GM23338 (cell line): Measurements from ENCODE around the gene UBAP2. TPM values are rescaled to one million over a fixed set of nuclear protein-coding genes. Genes with fewer than 3 reads are reported as not detected.

Experiments used
- ATAC-seq: fragments of 200-7000 bp; cut with Tn5 transposase; 3 replicates; pipeline ENCODE4 v1.9.1; 2020
- DNase-seq: peaks from one replicate; pipeline ENCODE4 v3.0.0-alpha.2; 2015; ENCODE audit warnings: low spot score
- H2AFZ ChIP-seq: fragments of 200-600 bp; sonication (generic); 2 replicates; pipeline ENCODE4 v1.8.0; 2016; ENCODE audit warnings: antibody characterized with exemption, mild to moderate bottlenecking, moderate library complexity
- H3F3A ChIP-seq: fragments of 200-600 bp; sonication (generic); replicated peaks from 2 replicates; pipeline ENCODE4 v1.8.0; 2017; ENCODE audit warnings: antibody characterized with exemption, mixed run types, low read depth
- H3K27ac ChIP-seq: fragments of 200-600 bp; sonication (generic); 2 replicates; pipeline ENCODE4 v1.6.1; 2016; ENCODE audit warnings: low read depth
- H3K27me3 ChIP-seq: fragments of 200-600 bp; sonication (generic); 2 replicates; pipeline ENCODE4 v1.8.0; 2016; ENCODE audit warnings: mild to moderate bottlenecking, mixed run types, moderate library complexity; ENCODE audit not compliant: insufficient read depth
- H3K36me3 ChIP-seq: fragments of 200-600 bp; sonication (generic); 2 replicates; pipeline ENCODE4 v1.8.0; 2016; ENCODE audit warnings: mild to moderate bottlenecking; ENCODE audit not compliant: insufficient read depth
- H3K4me1 ChIP-seq: fragments of 200-600 bp; sonication (generic); 2 replicates; pipeline ENCODE4 v1.8.0; 2016; ENCODE audit warnings: mild to moderate bottlenecking, moderate library complexity; ENCODE audit not compliant: insufficient read depth
- H3K4me2 ChIP-seq: fragments of 200-600 bp; sonication (generic); 2 replicates; pipeline ENCODE4 v1.7.1; 2017; ENCODE audit warnings: mixed run types
- H3K4me3 ChIP-seq: fragments of 200-600 bp; sonication (generic); 2 replicates; pipeline ENCODE4 v1.6.1; 2016; ENCODE audit warnings: mixed run types
- H3K79me2 ChIP-seq: fragments of 200-600 bp; sonication (generic); replicated peaks from 2 replicates; pipeline ENCODE4 v1.8.0; 2017; ENCODE audit warnings: mild to moderate bottlenecking; ENCODE audit not compliant: insufficient read depth
- H3K9me2 ChIP-seq: fragments of 200-600 bp; sonication (generic); 2 replicates; pipeline ENCODE4 v1.8.0; 2017; ENCODE audit not compliant: insufficient read depth
- H4K20me1 ChIP-seq: fragments of 200-600 bp; sonication (generic); replicated peaks from 2 replicates; pipeline ENCODE4 v1.8.0; 2017; ENCODE audit warnings: mild to moderate bottlenecking; ENCODE audit not compliant: insufficient read depth
- H3K27ac Mint-ChIP-seq: 2 replicates; pipeline ENCODE4 v1.8.0; 2020; ENCODE audit warnings: inconsistent platforms, mild to moderate bottlenecking, moderate library complexity, mixed read lengths
- H3K27me3 Mint-ChIP-seq: 3 replicates; pipeline ENCODE4 v1.8.0; 2022; ENCODE audit warnings: low read depth, mild to moderate bottlenecking, moderate library complexity, mixed read lengths, inconsistent platforms; ENCODE audit not compliant: insufficient read depth, poor library complexity
- H3K36me3 Mint-ChIP-seq: 3 replicates; pipeline ENCODE4 v1.8.0; 2021; ENCODE audit warnings: low read depth, mild to moderate bottlenecking, inconsistent platforms, moderate library complexity, mixed read lengths
- H3K4me1 Mint-ChIP-seq: 3 replicates; pipeline ENCODE4 v1.8.0; 2020; ENCODE audit warnings: mild to moderate bottlenecking, inconsistent platforms, mixed read lengths
- H3K4me3 Mint-ChIP-seq: 3 replicates; pipeline ENCODE4 v1.8.0; 2021; ENCODE audit warnings: moderate library complexity, mild to moderate bottlenecking, inconsistent platforms, mixed read lengths
- H3K9me3 Mint-ChIP-seq: 3 replicates; pipeline ENCODE4 v1.8.0; 2020; ENCODE audit warnings: moderate library complexity, mild to moderate bottlenecking, inconsistent platforms, mixed read lengths
- CREB1 ChIP-seq: fragments of 250-450 bp; sonication (Bioruptor Pico); IDR thresholded peaks from 2 replicates; pipeline ENCODE4 v1.5.0; 2020; ENCODE audit warnings: low read depth, mild to moderate bottlenecking, moderate library complexity
- EZH2 ChIP-seq: fragments of 200-600 bp; sonication (generic); IDR thresholded peaks from one replicate; pipeline ENCODE4 v1.8.0; 2017; ENCODE audit warnings: antibody characterized with exemption, mild to moderate bottlenecking, low read depth; ENCODE audit not compliant: unreplicated experiment
- EZH2phosphoT487 ChIP-seq: fragments of 200-600 bp; sonication (generic); IDR thresholded peaks from one replicate; pipeline ENCODE4 v1.8.1; 2018; ENCODE audit warnings: antibody characterized with exemption; ENCODE audit not compliant: unreplicated experiment
- JUNB ChIP-seq: IDR thresholded peaks from one replicate; pipeline ENCODE4 v1.6.1; 2016; ENCODE audit warnings: antibody characterized with exemption; ENCODE audit not compliant: unreplicated experiment
- NANOG ChIP-seq: IDR thresholded peaks from 2 replicates; pipeline ENCODE4 v1.6.1; 2016; ENCODE audit warnings: antibody characterized with exemption, borderline replicate concordance
- POLR2AphosphoS5 ChIP-seq: IDR thresholded peaks from 2 replicates; pipeline ENCODE4 v1.6.1; 2016; ENCODE audit warnings: antibody characterized with exemption, low read depth
- STAT1 ChIP-seq: IDR thresholded peaks from one replicate; pipeline ENCODE4 v1.6.1; 2016; ENCODE audit warnings: antibody characterized with exemption; ENCODE audit not compliant: unreplicated experiment
- ZNF114 ChIP-seq: fragments of 250-450 bp; sonication (Bioruptor Pico); IDR thresholded peaks from 2 replicates; pipeline ENCODE4 v1.5.0; 2020; ENCODE audit warnings: mild to moderate bottlenecking, moderate library complexity
- ZNF331 ChIP-seq: fragments of 250-450 bp; sonication (Bioruptor Pico); IDR thresholded peaks from 2 replicates; pipeline ENCODE4 v1.5.0; 2020; ENCODE audit warnings: low read depth, mild to moderate bottlenecking, moderate library complexity
- polyA plus RNA-seq: library from polyadenylated mRNA; unstranded; fragments of >200 nt; fragmentation: Nextera tagmentation; extraction: Ambion mirVana; gene quantifications from 2 replicates; pipeline ENCODE4 v1.2.1, GENCODE V29; 2016
- total RNA-seq: library from RNA; depleted of rRNA; stranded (reverse); fragments of >200 nt; shearing (Covaris generic); gene quantifications from 2 replicates; pipeline ENCODE4 v1.2.3, GENCODE V29; 2014
- TF ChIP-seq, protein P1 (sequence below): IDR thresholded peaks from one replicate; pipeline ENCODE4 v1.6.1; 2018; ENCODE audit warnings: antibody characterized with exemption; ENCODE audit not compliant: unreplicated experiment
- TF ChIP-seq, protein P2 (sequence below), 2 experiments: fragments of 200-600 bp in 1 of 2; sonication (generic) in 1 of 2; conservative IDR thresholded peaks; 2 replicates each; pipeline versions ENCODE4 v1.5.1 to v1.6.1; 2016 to 2017; ENCODE audit warnings: antibody characterized with exemption in 2 of 2, low read depth in 2 of 2, mild to moderate bottlenecking in 2 of 2, moderate library complexity in 1 of 2
- TF ChIP-seq, protein P3 (sequence below): fragments of 250-450 bp; sonication (Bioruptor Pico); IDR thresholded peaks from 2 replicates; pipeline ENCODE4 v1.5.0; 2020; ENCODE audit warnings: mild to moderate bottlenecking, moderate library complexity
- TF ChIP-seq, protein P4 (sequence below): IDR thresholded peaks from 2 replicates; pipeline ENCODE4 v1.6.1; 2016; ENCODE audit warnings: antibody characterized with exemption

Gene UBAP2
- total and polyA plus RNA-seq, 2 experiments from 2014 or later, result 47.4 to 56.4 TPM

GRCh38 chr9:34084562-34084961 is 35.9 kb upstream of the UBAP2 start:
- Histone ChIP-seq H3K79me2 (no peaks in the 10 kb centered on the region), H3F3A (0 out of 2 replicates have a peak, but pooled peaks cover 5% of the 10 kb centered on the region), H3K9me2 (no peaks in the 10 kb centered on the region), H3K4me3 (no peak overlapping the region), H2AFZ (no peak overlapping the region), H3K4me1 (no peaks in the 10 kb centered on the region), H3K4me2 (no peak overlapping the region), H3K27ac (0 out of 2 replicates have a peak overlapping the region, but pooled peaks have one; percentile 63), H3K27me3 (no peaks in the 10 kb centered on the region), H3K36me3 (peaks cover 24% of the 10 kb centered on the region), H4K20me1 (no peaks in the 10 kb centered on the region; the same call in 1 of the 2 replicates)
- H3K9me3 Mint-ChIP-seq, result no peaks in the 10 kb centered on the region
- H3K27ac Mint-ChIP-seq, result no peak overlapping the region
- DNase-seq (no peak), ATAC-seq (no peak)
- peaks cover 4% of the 10 kb centered on the region for H3K27me3 Mint-ChIP-seq
- no peak overlapping the region for H3K4me3 Mint-ChIP-seq
- no peaks in the 10 kb centered on the region for H3K4me1 Mint-ChIP-seq
- H3K36me3 Mint-ChIP-seq, result peaks cover 25% of the 10 kb centered on the region
- no peak for TF ChIP-seq EZH2phosphoT487
- TF ChIP-seq, protein P1, sequence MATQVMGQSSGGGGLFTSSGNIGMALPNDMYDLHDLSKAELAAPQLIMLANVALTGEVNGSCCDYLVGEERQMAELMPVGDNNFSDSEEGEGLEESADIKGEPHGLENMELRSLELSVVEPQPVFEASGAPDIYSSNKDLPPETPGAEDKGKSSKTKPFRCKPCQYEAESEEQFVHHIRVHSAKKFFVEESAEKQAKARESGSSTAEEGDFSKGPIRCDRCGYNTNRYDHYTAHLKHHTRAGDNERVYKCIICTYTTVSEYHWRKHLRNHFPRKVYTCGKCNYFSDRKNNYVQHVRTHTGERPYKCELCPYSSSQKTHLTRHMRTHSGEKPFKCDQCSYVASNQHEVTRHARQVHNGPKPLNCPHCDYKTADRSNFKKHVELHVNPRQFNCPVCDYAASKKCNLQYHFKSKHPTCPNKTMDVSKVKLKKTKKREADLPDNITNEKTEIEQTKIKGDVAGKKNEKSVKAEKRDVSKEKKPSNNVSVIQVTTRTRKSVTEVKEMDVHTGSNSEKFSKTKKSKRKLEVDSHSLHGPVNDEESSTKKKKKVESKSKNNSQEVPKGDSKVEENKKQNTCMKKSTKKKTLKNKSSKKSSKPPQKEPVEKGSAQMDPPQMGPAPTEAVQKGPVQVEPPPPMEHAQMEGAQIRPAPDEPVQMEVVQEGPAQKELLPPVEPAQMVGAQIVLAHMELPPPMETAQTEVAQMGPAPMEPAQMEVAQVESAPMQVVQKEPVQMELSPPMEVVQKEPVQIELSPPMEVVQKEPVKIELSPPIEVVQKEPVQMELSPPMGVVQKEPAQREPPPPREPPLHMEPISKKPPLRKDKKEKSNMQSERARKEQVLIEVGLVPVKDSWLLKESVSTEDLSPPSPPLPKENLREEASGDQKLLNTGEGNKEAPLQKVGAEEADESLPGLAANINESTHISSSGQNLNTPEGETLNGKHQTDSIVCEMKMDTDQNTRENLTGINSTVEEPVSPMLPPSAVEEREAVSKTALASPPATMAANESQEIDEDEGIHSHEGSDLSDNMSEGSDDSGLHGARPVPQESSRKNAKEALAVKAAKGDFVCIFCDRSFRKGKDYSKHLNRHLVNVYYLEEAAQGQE, result no peak
- TF ChIP-seq, protein P2, sequence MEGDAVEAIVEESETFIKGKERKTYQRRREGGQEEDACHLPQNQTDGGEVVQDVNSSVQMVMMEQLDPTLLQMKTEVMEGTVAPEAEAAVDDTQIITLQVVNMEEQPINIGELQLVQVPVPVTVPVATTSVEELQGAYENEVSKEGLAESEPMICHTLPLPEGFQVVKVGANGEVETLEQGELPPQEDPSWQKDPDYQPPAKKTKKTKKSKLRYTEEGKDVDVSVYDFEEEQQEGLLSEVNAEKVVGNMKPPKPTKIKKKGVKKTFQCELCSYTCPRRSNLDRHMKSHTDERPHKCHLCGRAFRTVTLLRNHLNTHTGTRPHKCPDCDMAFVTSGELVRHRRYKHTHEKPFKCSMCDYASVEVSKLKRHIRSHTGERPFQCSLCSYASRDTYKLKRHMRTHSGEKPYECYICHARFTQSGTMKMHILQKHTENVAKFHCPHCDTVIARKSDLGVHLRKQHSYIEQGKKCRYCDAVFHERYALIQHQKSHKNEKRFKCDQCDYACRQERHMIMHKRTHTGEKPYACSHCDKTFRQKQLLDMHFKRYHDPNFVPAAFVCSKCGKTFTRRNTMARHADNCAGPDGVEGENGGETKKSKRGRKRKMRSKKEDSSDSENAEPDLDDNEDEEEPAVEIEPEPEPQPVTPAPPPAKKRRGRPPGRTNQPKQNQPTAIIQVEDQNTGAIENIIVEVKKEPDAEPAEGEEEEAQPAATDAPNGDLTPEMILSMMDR (conservative IDR thresholded peaks at IDR 0.05; ENCODE audit: low read depth in 2 of 2), result no peak
- TF ChIP-seq, protein P3, sequence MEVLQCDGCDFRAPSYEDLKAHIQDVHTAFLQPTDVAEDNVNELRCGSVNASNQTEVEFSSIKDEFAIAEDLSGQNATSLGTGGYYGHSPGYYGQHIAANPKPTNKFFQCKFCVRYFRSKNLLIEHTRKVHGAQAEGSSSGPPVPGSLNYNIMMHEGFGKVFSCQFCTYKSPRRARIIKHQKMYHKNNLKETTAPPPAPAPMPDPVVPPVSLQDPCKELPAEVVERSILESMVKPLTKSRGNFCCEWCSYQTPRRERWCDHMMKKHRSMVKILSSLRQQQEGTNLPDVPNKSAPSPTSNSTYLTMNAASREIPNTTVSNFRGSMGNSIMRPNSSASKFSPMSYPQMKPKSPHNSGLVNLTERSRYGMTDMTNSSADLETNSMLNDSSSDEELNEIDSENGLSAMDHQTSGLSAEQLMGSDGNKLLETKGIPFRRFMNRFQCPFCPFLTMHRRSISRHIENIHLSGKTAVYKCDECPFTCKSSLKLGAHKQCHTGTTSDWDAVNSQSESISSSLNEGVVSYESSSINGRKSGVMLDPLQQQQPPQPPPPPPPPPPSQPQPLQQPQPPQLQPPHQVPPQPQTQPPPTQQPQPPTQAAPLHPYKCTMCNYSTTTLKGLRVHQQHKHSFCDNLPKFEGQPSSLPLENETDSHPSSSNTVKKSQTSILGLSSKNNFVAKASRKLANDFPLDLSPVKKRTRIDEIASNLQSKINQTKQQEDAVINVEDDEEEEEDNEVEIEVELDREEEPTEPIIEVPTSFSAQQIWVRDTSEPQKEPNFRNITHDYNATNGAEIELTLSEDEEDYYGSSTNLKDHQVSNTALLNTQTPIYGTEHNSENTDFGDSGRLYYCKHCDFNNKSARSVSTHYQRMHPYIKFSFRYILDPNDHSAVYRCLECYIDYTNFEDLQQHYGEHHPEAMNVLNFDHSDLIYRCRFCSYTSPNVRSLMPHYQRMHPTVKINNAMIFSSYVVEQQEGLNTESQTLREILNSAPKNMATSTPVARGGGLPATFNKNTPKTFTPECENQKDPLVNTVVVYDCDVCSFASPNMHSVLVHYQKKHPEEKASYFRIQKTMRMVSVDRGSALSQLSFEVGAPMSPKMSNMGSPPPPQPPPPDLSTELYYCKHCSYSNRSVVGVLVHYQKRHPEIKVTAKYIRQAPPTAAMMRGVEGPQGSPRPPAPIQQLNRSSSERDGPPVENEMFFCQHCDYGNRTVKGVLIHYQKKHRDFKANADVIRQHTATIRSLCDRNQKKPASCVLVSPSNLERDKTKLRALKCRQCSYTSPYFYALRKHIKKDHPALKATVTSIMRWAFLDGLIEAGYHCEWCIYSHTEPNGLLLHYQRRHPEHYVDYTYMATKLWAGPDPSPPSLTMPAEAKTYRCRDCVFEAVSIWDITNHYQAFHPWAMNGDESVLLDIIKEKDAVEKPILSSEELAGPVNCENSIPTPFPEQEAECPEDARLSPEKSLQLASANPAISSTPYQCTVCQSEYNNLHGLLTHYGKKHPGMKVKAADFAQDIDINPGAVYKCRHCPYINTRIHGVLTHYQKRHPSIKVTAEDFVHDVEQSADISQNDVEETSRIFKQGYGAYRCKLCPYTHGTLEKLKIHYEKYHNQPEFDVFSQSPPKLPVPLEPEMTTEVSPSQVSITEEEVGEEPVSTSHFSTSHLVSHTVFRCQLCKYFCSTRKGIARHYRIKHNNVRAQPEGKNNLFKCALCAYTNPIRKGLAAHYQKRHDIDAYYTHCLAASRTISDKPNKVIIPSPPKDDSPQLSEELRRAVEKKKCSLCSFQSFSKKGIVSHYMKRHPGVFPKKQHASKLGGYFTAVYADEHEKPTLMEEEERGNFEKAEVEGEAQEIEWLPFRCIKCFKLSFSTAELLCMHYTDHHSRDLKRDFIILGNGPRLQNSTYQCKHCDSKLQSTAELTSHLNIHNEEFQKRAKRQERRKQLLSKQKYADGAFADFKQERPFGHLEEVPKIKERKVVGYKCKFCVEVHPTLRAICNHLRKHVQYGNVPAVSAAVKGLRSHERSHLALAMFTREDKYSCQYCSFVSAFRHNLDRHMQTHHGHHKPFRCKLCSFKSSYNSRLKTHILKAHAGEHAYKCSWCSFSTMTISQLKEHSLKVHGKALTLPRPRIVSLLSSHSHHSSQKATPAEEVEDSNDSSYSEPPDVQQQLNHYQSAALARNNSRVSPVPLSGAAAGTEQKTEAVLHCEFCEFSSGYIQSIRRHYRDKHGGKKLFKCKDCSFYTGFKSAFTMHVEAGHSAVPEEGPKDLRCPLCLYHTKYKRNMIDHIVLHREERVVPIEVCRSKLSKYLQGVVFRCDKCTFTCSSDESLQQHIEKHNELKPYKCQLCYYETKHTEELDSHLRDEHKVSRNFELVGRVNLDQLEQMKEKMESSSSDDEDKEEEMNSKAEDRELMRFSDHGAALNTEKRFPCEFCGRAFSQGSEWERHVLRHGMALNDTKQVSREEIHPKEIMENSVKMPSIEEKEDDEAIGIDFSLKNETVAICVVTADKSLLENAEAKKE (CRISPR knock-in tag), result no peak
- TF ChIP-seq JUNB, result no peak
- TF ChIP-seq, protein P4, sequence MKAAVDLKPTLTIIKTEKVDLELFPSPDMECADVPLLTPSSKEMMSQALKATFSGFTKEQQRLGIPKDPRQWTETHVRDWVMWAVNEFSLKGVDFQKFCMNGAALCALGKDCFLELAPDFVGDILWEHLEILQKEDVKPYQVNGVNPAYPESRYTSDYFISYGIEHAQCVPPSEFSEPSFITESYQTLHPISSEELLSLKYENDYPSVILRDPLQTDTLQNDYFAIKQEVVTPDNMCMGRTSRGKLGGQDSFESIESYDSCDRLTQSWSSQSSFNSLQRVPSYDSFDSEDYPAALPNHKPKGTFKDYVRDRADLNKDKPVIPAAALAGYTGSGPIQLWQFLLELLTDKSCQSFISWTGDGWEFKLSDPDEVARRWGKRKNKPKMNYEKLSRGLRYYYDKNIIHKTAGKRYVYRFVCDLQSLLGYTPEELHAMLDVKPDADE, result no peak
- TF ChIP-seq CREB1 (CRISPR knock-in tag), result no peak
- TF ChIP-seq ZNF114 (CRISPR knock-in tag), result no peak
- no peak for TF ChIP-seq STAT1
- TF ChIP-seq EZH2, result no peak
- no peak for TF ChIP-seq POLR2AphosphoS5
- no peak for TF ChIP-seq ZNF331
- TF ChIP-seq NANOG, result no peak
